Hepatocyte (in vitro differentiated cells): ENCODE results near the gene SIVA1. TPM values are rescaled to one million over a fixed set of nuclear protein-coding genes. Genes with fewer than 3 reads are reported as not detected.
"Not testable (repeated sequence)": the region's sequence is repeated elsewhere in the genome, so short reads cannot be mapped to it uniquely, and the experiment has no call there.

Experiments used
- DNase-seq: peaks from one replicate; pipeline ENCODE4 v3.0.0-alpha.2; 2016; ENCODE audit warnings: low spot score
- H2AFZ ChIP-seq: fragments of 200-600 bp; sonication (generic); 2 replicates; pipeline ENCODE4 v1.6.0; 2016; ENCODE audit warnings: antibody characterized with exemption, mild to moderate bottlenecking
- H3K27ac ChIP-seq: fragments of 200-600 bp; sonication (generic); 2 replicates; pipeline ENCODE4 v1.5.1; 2016; ENCODE audit warnings: mild to moderate bottlenecking
- H3K27me3 ChIP-seq: fragments of 200-600 bp; sonication (generic); 2 replicates; pipeline ENCODE4 v1.6.1; 2016
- H3K36me3 ChIP-seq: fragments of 200-600 bp; sonication (generic); replicated peaks from 2 replicates; pipeline ENCODE4 v1.5.1; 2016; ENCODE audit warnings: low read depth; ENCODE audit not compliant: insufficient read depth
- H3K4me1 ChIP-seq: fragments of 200-600 bp; sonication (generic); 2 replicates; pipeline ENCODE4 v1.5.1; 2016; ENCODE audit warnings: mild to moderate bottlenecking, moderate library complexity; ENCODE audit not compliant: insufficient read depth
- H3K4me2 ChIP-seq: fragments of 200-600 bp; sonication (generic); 2 replicates; pipeline ENCODE4 v1.6.0; 2016
- H3K4me3 ChIP-seq: fragments of 200-600 bp; sonication (generic); 2 replicates; pipeline ENCODE4 v1.5.1; 2016; ENCODE audit warnings: mild to moderate bottlenecking
- H3K79me2 ChIP-seq: fragments of 200-600 bp; sonication (generic); 2 replicates; pipeline ENCODE4 v1.6.0; 2017; ENCODE audit warnings: mild to moderate bottlenecking
- H3K9me2 ChIP-seq: fragments of 200-600 bp; sonication (generic); replicated peaks from 2 replicates; pipeline ENCODE4 v1.6.0; 2017; ENCODE audit warnings: mild to moderate bottlenecking; ENCODE audit not compliant: insufficient read depth
- H3K9me3 ChIP-seq: fragments of 200-600 bp; sonication (generic); 2 replicates; pipeline ENCODE4 v1.5.1; 2016; ENCODE audit warnings: low read depth, mild to moderate bottlenecking
- H4K20me1 ChIP-seq: fragments of 200-600 bp; sonication (generic); 2 replicates; pipeline ENCODE4 v1.6.0; 2016; ENCODE audit warnings: mild to moderate bottlenecking; ENCODE audit not compliant: insufficient read depth, poor library complexity, severe bottlenecking
- CTCF ChIP-seq: fragments of 200-600 bp; sonication (generic); IDR thresholded peaks from 2 replicates; pipeline ENCODE4 v1.5.1; 2016; ENCODE audit warnings: antibody characterized with exemption, mild to moderate bottlenecking; ENCODE audit not compliant: poor library complexity
- EZH2 ChIP-seq: fragments of 200-600 bp; sonication (generic); IDR thresholded peaks from 2 replicates; pipeline ENCODE4 v1.6.1; 2016; ENCODE audit warnings: antibody characterized with exemption, mild to moderate bottlenecking, borderline replicate concordance
- EZH2phosphoT487 ChIP-seq: fragments of 200-600 bp; sonication (generic); IDR thresholded peaks from one replicate; pipeline ENCODE4 v1.6.1; 2018; ENCODE audit warnings: antibody characterized with exemption, mild to moderate bottlenecking, low read depth, moderate library complexity; ENCODE audit not compliant: unreplicated experiment, severe bottlenecking
- WGBS: methylation state at CpG from one replicate; pipeline ENCODE4 v1.1.6; 2016; ENCODE audit warnings: low lambda C conversion rate; ENCODE audit errors: missing lambda C conversion rate; 5-methylcytosine and 5-hydroxymethylcytosine counted together
- polyA plus RNA-seq: library from polyadenylated mRNA; unstranded; fragments of >200 nt; fragmentation: Nextera tagmentation; extraction: Ambion mirVana; gene quantifications from 2 replicates; pipeline ENCODE4 v1.2.1, GENCODE V29; 2016
- total RNA-seq: library from RNA; depleted of rRNA; stranded (reverse); fragments of >200 nt; gene quantifications from 2 replicates; pipeline ENCODE4 v1.2.3, GENCODE V29; 2014

SIVA1 gene
- total and polyA plus RNA-seq, 2 experiments from 2014 or later: 149 to 163 TPM

DNA sequence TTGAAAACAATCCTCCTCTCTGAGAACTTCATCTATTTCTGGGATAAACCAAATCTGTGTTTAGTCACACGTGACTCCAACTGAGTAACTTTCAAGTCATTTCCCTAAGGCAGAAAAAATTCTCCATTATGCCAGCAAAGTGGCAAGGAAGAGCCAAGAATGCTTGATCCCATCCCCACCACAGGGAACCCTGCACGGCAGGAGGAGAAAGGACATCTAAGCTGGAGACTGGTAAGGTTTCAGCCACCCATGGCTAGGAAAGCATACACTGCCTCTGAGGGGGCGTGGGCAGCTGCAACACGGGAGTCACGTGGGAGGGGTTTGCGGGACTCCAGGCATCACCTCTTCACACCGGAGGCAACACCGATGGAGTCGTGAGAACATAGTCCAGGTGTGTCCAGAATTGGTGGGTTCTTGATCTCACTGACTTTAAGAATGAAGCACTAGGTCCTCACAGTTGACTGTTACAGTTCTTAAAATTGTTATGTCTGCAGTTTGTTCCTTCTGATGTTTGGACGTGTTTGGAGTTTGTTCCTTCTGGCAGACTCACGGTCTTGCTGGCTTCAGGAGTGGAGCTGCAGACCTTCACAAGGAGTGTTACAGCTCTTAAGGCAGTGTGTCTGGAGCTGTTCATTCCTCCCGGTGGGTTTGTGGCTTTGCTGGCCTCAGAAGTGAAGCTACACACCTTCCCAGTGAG is 2.7 kb upstream of the SIVA1 start:
- peaks cover 18% of the 10 kb centered on the region for H4K20me1 ChIP-seq
- TF ChIP-seq EZH2 (no peak), CTCF (no peak), EZH2phosphoT487 (no peak)
- peak overlapping the region; percentile 6 for H3K4me2 ChIP-seq
- DNase-seq: no peak
- no peak overlapping the region for H2AFZ ChIP-seq
- H3K27ac ChIP-seq: peak overlapping the region; percentile 75
- peaks cover 22% of the 10 kb centered on the region for H3K79me2 ChIP-seq
- no peaks in the 10 kb centered on the region for H3K27me3 ChIP-seq
- WGBS: 85% methylated on average over 12 of the region's 12 CpGs
- H3K9me3 ChIP-seq: no peaks in the 10 kb centered on the region
- H3K4me3 ChIP-seq: no peak overlapping the region
- no peaks in the 10 kb centered on the region for H3K9me2 ChIP-seq
- H3K36me3 ChIP-seq: no peaks in the 10 kb centered on the region
- peaks cover 35% of the 10 kb centered on the region for H3K4me1 ChIP-seq

DNA sequence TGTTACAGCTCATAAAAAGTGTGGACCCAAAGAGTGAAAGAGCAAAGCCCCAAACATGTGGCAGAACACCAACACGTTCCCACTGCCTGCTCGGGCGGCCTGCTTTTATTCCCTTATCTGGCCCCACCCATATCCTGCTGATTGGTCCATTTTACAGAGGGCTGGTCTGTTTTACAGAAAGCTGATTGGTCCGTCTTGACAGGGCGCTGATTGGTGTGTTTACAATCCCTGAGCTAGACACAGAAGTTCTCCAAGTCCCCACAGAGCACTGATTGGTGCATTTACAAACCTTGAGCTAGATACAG is 2.2 kb upstream of the SIVA1 start:
- H3K27ac ChIP-seq, H3K9me3 ChIP-seq, H2AFZ ChIP-seq, H3K27me3 ChIP-seq, H3K4me3 ChIP-seq, H3K4me2 ChIP-seq, H3K36me3 ChIP-seq, H3K9me2 ChIP-seq, DNase-seq: not testable (repeated sequence)
- peaks cover 35% of the 10 kb centered on the region for H3K4me1 ChIP-seq
- WGBS: 94% methylated on average over 5 of the region's 5 CpGs
- H4K20me1 ChIP-seq: peaks cover 23% of the 10 kb centered on the region
- H3K79me2 ChIP-seq: peaks cover 27% of the 10 kb centered on the region

DNA sequence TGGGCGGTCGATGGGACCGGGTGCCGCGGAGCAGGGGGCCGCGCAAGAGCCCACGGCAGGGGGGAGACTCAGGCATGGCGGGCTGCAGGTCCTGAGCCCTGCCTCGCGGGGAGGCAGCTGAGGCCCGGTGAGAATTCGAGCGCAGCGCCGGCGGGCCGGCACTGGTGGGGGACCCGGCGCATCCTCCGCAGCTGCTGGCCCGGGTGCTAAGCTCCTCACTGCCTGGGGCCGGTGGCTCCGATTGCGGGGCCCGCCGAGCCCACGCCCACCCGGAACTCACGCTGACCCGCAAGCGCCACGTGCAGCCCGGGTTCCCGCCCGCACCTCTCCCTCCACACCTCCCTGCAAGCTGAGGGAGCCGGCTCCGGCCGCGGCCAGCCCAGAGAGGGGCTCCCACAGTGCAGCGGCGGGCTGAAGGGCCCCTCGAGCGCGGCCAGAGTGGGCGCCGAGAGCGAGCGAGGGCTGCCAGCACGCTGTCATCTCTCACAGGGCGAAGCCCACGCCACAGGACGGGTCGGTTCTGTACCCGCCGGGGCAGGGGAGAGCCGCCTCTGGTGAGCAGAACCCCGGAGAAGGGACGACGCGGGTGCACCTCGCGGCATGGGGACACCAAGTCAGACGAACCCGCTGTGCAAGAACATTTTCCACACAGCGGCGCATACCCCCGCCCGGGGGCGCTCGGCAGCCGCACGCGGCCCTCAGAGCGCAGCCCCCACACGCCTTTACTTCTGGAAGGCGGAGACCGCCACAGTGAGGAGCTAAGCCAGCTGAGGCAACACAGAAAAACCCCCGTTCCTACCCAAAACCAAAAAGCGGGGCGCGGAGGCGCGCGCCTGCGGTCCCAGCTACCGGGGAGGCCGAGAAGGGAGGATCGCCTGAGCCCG is 1.2 kb upstream of the SIVA1 start:
- WGBS: 91% methylated on average over 80 of the region's 90 CpGs
- H3K4me3 ChIP-seq: no peak overlapping the region
- H2AFZ ChIP-seq: peak overlapping the region; percentile 31
- no peak for TF ChIP-seq CTCF
- H4K20me1 ChIP-seq: peaks cover 26% of the 10 kb centered on the region
- peak overlapping the region; percentile 77 for H3K4me2 ChIP-seq
- no peaks in the 10 kb centered on the region for H3K36me3 ChIP-seq
- H3K9me2 ChIP-seq: no peaks in the 10 kb centered on the region
- H3K27ac ChIP-seq: peak overlapping the region; percentile 76
- peaks cover 35% of the 10 kb centered on the region for H3K4me1 ChIP-seq
- no peaks in the 10 kb centered on the region for H3K27me3 ChIP-seq
- H3K9me3 ChIP-seq: no peaks in the 10 kb centered on the region
- peaks cover 38% of the 10 kb centered on the region for H3K79me2 ChIP-seq
- no peak for DNase-seq

DNA sequence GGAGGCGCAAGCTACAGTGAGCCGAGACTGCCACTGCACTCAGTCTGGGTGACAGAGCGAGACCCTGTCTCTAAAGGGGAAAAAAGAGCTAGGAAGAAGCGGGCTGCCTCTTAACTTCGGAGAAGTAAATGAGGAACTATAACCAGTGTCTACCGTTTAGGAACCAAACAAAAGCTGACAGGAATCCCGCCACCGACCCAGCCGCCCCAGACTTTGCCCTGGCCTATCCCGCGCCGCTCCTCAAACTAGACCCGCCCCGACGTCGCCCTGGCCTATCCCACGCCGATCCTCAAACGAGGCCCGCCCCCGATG is 568 bp upstream of the SIVA1 start:
- H3K4me3 ChIP-seq: no peak overlapping the region
- peak overlapping the region; percentile 76 for H3K27ac ChIP-seq
- H3K4me1 ChIP-seq: peaks cover 31% of the 10 kb centered on the region
- peaks cover 44% of the 10 kb centered on the region for H3K79me2 ChIP-seq
- H2AFZ ChIP-seq: peak overlapping the region; percentile 31
- no peak for DNase-seq
- H4K20me1 ChIP-seq: peaks cover 26% of the 10 kb centered on the region
- H3K9me3 ChIP-seq: no peaks in the 10 kb centered on the region
- 37% methylated on average over 6 of the region's 21 CpGs for WGBS
- H3K36me3 ChIP-seq: no peaks in the 10 kb centered on the region
- H3K4me2 ChIP-seq: peak overlapping the region; percentile 77
- TF ChIP-seq EZH2: no peak
- no peak for TF ChIP-seq EZH2phosphoT487
- TF ChIP-seq CTCF: no peak
- H3K9me2 ChIP-seq: no peaks in the 10 kb centered on the region
- no peaks in the 10 kb centered on the region for H3K27me3 ChIP-seq
